Measurements from ENCODE around the gene SBNO2. TPM values are rescaled to one million over a fixed set of nuclear protein-coding genes. Genes with fewer than 3 reads are reported as not detected.

SBNO2 gene
- total RNA-seq, 4 donors from 2014 or later = 14.9 to 67.2 (median 20.9) TPM

- H3K27ac ChIP-seq = peak overlapping the region in 2 of 4 donors; percentile 31 to 58
- 62% methylated on average over 3 of the region's 38 CpGs; no CpG with 5 or more reads in 1 of the 2 donors for WGBS, 2 donors (ENCODE audit: low coverage in 1 of 2)
- H3K36me3 ChIP-seq = peaks cover 0 to 66% of the 10 kb centered on the region in 2 donors
- H3K4me1 ChIP-seq = peaks cover 0 to 75% (median 29%) of the 10 kb centered on the region in 3 donors
- H3K4me3 ChIP-seq = no peak overlapping the region
- TF ChIP-seq, protein P1, sequence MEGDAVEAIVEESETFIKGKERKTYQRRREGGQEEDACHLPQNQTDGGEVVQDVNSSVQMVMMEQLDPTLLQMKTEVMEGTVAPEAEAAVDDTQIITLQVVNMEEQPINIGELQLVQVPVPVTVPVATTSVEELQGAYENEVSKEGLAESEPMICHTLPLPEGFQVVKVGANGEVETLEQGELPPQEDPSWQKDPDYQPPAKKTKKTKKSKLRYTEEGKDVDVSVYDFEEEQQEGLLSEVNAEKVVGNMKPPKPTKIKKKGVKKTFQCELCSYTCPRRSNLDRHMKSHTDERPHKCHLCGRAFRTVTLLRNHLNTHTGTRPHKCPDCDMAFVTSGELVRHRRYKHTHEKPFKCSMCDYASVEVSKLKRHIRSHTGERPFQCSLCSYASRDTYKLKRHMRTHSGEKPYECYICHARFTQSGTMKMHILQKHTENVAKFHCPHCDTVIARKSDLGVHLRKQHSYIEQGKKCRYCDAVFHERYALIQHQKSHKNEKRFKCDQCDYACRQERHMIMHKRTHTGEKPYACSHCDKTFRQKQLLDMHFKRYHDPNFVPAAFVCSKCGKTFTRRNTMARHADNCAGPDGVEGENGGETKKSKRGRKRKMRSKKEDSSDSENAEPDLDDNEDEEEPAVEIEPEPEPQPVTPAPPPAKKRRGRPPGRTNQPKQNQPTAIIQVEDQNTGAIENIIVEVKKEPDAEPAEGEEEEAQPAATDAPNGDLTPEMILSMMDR (IDR thresholded peaks at IDR 0.05) = peak in 3 of 4 experiments; percentile 58 to 76 (median 68)
- TF ChIP-seq POLR2AphosphoS5 (IDR thresholded peaks at IDR 0.05) = no peak
- H3K9me3 ChIP-seq = no peaks in the 10 kb centered on the region
- H3K27me3 ChIP-seq = no peaks in the 10 kb centered on the region
- ATAC-seq = peak; percentile 68
These were observed 47.2 kb upstream of the SBNO2 start for GRCh38 chr19:1220976-1221903.

- H3K4me1 ChIP-seq = peaks cover 0 to 83% (median 35%) of the 10 kb centered on the region in 3 donors
- no CpG with 5 or more reads among the region's 33 CpGs for WGBS, 2 donors (ENCODE audit: low coverage in 1 of 2)
- no peaks in the 10 kb centered on the region for H3K9me3 ChIP-seq
- H3K27me3 ChIP-seq = no peaks in the 10 kb centered on the region
- no peak overlapping the region for H3K4me3 ChIP-seq
- TF ChIP-seq, protein P1 (IDR thresholded peaks at IDR 0.05) = no peak
- no peak for TF ChIP-seq POLR2AphosphoS5 (IDR thresholded peaks at IDR 0.05)
- TF ChIP-seq POLR2A (IDR thresholded peaks at IDR 0.05) = no peak
- no peak for TF ChIP-seq EP300 (IDR thresholded peaks at IDR 0.05)
- H3K27ac ChIP-seq = peak overlapping the region in 1 of 4 donors; percentile 58
- ATAC-seq = no peak
- H3K36me3 ChIP-seq = peaks cover 0 to 59% of the 10 kb centered on the region in 2 donors
These were observed 46.4 kb upstream of the SBNO2 start for GRCh38 chr19:1220477-1220930.

GRCh38 chr19:1219786-1220476, 45.9 kb upstream of the SBNO2 start:
- H3K36me3 ChIP-seq = peaks cover 0 to 53% of the 10 kb centered on the region in 2 donors
- H3K4me1 ChIP-seq = peaks cover 0 to 88% (median 41%) of the 10 kb centered on the region in 3 donors
- no peak overlapping the region for H3K4me3 ChIP-seq
- H3K27ac ChIP-seq = peak overlapping the region in 2 of 4 donors; percentile 58 to 87
- 79 to 100% methylated on average over 3 of the region's 19 CpGs for WGBS, 2 donors (ENCODE audit: low coverage in 1 of 2)
- no peaks in the 10 kb centered on the region for H3K27me3 ChIP-seq
- TF ChIP-seq, protein P1 (IDR thresholded peaks at IDR 0.05) = no peak
- TF ChIP-seq EP300 (IDR thresholded peaks at IDR 0.05) (no peak), POLR2A (IDR thresholded peaks at IDR 0.05) (no peak), POLR2AphosphoS5 (IDR thresholded peaks at IDR 0.05) (no peak)
- ATAC-seq = no peak
- no peaks in the 10 kb centered on the region for H3K9me3 ChIP-seq

- H3K4me3 ChIP-seq = no peak overlapping the region
- H3K4me1 ChIP-seq = peaks cover 0 to 98% (median 51%) of the 10 kb centered on the region in 3 donors
- no peak for ATAC-seq
- peak overlapping the region in 3 of 4 donors; percentile 87 to 89 (median 87) for H3K27ac ChIP-seq
- WGBS, 2 donors (ENCODE audit: low coverage in 1 of 2) = 76% methylated on average over 3 of the region's 37 CpGs; no CpG with 5 or more reads in 1 of the 2 donors
- H3K27me3 ChIP-seq = no peaks in the 10 kb centered on the region
- H3K9me3 ChIP-seq = no peaks in the 10 kb centered on the region
- H3K36me3 ChIP-seq = peaks cover 0 to 44% of the 10 kb centered on the region in 2 donors
- TF ChIP-seq POLR2A (IDR thresholded peaks at IDR 0.05) = no peak
- no peak for TF ChIP-seq POLR2AphosphoS5 (IDR thresholded peaks at IDR 0.05)
- TF ChIP-seq EP300 (IDR thresholded peaks at IDR 0.05) = no peak
- TF ChIP-seq, protein P1 (IDR thresholded peaks at IDR 0.05) = no peak
These were observed 44.9 kb upstream of the SBNO2 start for GRCh38 chr19:1218751-1219567.

All from gastroesophageal sphincter (tissue), 4 donors.